Stimulated activated CD8-positive, alpha-beta memory T cell treated with anti-CD3 and anti-CD28 coated beads, Interleukin-4, amount 100 ng/mL, for 48 hours (primary cell): ENCODE measurements around the gene FMOD.
"Not testable (repeated sequence)": the region's sequence is repeated elsewhere in the genome, so short reads cannot be mapped to it uniquely, and the experiment has no call there.

Source experiments
- DNase-seq: peaks from one replicate; pipeline ENCODE4 v3.0.0-alpha.2; 2020

The FMOD gene

DNA sequence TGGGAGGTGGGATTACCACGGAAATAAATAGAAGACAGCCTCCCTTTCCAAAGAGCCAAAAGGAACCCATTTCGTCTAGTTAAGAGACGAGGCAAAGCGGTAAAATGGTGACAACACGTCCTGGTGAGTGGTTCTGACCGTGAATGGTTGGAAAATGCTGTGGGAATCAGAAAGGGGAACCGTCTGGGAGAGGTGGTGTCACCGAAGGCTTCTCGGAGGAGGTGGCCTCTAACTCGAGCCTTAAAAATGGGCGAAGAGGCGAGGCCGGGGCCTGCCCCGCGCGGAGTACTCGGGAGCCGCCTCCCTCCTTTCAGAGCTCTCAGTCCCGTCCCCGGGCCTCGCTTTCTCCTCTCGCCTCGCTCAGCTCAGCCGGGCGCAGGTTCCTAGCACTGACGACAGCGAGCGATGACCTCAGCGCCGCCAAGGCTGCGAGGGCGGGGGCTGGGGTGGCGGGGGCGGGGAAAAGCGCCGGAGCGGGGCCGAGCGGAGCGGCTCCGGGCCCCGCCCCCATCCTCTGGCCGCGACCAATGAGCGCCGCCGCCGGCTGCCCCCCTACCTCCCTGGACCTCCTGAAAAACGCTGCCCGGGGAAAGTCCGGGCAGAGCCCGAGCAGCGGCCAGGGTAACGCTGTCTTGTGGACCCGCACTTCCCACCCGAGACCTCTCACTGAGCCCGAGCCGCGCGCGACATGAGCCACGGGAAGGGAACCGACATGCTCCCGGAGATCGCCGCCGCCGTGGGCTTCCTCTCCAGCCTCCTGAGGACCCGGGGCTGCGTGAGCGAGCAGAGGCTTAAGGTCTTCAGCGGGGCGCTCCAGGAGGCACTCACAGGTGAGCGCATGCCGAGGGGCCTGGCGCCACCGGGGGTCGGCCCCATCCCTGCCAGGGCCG, 45.8 kb downstream of the FMOD start, which contains the start of gene BTG2:
TSS of gene BTG2 (plus strand) at position 601 of the 890 bp plus-strand sequence. CDS start at position 689, 88 bp downstream.
- DNase-seq, result peak; percentile 92

DNA sequence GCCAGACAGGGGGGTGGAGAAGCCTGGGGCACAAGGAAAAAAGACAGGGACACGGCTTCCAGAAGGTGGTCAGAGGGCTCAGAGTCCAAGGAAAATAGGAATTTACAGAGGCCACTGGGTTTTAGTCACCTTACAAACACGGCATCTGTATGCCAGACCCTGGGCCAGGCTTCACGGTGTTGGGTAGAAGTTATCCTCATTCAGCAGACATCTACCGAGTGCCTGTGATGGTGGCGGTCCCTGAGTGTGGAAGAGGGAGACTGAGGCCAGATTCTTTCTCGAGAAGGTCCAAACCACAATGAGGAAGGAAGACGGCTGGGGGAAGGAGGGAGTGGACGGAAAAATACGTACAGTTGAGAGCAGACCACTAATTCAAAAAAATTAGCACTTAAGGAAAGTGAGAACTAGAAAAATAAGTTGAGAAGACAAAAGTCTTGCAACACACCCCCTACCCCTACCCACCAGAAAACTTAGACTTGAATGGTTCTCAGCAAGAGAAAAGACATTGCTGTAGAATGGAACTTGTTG, 46.5 kb downstream of the FMOD start:
- DNase-seq, result no peak

DNA sequence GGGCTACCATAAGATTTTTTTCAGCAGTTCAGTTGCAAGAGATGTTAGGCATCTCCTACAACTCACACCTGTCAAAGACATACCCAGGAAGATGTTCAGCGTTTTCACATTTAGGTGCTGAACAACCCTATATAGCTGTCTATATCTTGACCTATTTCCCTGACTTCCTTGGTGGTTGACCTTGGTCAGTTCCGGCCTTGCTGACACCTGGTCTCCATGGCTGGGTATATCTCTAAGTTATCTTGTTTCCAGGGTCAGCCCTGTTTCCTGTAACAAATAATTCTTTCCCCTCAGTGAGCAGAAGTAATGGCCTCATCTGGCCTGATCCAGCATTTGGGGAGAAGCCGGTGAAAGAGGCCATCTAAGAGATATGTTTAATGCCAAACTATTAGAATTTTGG, 48.0 kb downstream of the FMOD start:
- DNase-seq, result no peak

DNA sequence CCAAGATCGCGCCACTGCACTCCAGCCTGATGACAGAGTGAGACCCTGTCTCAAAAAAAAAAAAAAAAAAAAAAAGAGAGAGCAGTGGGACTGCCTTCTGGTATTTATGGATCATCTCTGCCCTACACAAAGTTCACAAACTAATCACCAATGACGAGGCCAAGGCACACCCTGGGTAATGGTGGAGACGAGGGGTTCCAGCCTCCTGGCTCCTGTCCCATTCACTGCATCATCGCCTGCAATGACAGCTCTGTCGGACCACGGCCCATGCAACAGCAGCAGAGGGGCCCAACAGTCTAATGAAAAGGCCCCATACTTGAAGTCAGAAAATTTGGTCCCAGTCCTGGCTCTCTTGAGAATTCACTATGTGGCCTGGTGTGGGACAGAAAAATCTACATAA, 48.5 kb downstream of the FMOD start:
- no peak for DNase-seq

DNA sequence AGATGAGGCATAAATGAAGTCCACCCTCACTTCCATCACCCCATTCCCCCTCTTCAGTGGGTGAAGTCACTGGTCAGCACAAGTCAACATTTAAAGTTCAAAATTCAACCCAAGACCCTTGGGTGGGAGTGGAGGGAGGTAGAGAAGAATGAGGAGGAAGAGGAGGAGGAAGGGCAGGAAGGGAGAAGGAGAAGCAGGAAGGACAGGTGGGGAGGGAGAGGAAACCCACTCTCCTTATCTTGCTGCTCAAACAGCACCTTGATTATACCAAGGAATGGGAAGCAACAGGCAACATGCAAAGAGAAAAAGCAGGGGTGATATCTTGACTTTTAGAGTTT, 49.6 kb downstream of the FMOD start:
- DNase-seq, result no peak

DNA sequence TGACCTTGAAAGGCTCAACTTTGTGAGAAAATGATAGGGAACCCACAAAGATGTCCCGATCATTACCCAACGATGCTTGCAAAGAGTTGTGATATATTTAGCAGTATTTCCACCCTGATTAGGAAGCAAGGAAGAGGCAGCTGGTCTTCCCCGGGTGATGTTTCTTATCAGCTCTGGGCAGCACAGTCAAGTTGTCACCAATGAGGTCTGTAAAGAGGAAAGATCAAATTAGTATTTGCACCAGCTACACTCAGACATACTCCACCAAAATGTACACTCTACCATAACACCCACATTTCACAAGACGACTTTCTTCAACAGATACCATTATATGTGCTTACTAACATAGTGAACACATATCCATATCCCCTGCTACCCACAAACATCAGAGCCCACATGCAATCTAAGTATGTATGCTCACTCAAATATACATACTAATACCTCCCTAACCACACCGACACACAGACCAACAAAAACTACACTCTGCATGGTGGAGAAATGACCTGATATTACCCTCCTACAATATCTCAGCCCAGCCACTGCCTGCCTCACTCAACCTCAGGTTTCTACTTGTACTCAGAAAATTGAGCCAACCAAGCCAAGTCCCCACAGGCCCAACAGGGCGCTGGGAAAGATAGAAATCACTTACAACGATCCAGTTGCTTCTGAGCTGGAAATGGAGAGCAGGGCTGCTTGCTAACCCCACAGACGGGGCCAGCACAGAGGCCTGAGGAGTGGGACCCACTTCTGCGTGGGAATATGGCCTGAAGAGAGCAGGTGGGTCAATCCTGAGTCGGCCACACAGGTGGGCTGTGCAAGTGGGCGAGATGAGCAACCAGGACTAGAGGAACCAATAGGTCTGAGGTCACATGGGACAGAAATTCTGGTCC, 50.2 kb downstream of the FMOD start:
- DNase-seq, result no peak

DNA sequence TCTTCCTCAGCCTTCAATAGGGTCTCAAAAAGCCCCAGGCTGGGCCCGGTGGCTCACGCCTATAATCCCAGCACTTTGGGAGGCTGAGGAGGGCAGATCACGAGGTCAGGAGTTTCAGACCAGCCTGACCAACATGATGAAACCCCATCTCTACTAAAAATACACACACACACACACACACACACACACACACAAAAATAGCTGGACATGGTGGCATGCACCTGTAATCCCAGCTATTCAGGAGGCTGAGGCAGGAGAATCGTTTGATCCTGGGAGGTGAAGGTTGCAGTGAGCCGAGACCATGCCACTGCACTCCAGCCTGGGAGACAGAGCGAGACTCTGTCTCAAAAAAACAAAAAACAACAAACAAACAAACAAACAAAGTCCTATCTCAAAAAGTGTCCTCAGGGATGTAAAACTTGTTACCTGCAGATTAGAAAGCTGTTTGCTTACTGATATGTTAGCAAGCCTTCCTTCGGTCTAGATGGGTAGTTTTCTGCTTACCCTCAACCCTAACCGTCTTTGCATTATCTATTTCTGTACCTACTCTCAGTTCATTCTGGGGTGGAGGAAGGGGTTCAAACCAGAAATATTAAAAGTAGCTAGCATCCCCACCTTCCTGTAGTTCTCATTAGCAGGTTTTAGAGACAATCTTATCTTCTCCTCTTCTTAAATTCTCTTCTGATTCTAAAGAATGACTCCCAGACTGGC, 51.0 kb downstream of the FMOD start:
- DNase-seq, result not testable (repeated sequence)

DNA sequence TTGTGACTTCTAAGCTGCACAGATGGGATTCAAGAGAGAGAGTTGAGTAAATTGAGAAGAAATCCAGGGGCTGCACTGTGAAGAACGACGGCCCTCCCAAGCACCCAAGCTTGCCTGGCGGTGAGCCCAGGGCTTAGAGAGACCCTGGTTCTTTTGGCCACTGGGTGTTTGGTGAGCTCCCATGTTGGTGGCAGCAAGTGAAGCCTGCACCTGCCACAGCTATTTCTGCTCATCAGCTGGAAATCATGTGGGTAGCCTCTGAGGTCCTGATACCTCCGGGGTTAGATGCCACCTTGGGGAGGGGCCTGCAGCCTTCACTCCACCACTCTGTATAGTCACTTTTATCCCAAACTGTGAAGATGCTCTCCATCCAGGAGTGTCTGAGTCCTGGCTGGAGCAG, 51.8 kb downstream of the FMOD start:
- DNase-seq, result no peak

DNA sequence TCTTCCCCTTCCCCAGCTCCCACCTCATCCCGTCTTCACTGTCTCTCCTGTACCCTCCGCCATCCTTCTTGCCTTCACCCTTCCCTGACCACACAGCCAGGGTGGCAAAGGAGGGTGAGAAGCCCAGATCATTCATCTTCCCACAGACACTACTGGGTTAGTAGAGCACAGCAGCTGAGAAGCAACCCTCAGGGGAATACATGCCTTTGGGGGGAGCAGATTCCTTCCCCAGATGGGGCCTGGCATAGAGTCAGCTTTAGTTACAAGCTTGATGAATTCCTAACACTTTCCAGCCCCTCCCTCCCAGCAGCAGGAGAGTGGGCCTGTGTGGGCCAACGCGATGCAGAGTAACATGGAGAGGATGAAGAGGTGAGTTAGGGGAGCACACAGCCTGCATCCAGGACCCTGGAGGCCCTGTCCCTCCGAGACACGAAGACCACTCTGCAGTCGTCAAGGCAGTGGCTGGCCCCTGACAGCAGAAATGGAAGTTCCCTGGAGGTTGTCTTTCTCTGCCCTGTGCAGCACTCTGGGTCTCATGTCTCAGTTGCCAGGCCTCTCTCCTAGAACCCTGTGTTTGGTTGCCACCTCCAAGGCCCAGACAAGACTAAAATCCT, 54.4 kb downstream of the FMOD start:
- DNase-seq, result no peak

DNA sequence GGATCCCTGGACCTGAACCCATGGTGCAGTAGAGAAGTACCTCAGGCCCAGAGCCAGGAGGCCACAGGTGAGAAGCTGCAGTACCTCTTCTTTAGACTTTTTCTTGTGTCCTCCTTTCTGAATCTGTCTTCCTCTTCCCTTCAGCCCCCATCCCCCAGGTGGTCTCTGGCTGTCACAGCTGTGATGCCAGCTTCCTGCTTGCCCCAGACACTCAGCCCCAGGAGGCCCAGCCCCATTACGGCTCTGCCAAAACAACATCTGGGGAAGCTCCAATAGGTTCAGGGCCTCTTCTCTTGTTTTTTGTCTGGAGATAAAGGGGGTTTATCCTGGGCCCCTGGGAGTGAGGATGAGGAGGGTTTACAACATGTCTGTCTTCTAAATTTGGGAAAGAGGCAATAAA, 55.1 kb downstream of the FMOD start:
- DNase-seq, result no peak

DNA sequence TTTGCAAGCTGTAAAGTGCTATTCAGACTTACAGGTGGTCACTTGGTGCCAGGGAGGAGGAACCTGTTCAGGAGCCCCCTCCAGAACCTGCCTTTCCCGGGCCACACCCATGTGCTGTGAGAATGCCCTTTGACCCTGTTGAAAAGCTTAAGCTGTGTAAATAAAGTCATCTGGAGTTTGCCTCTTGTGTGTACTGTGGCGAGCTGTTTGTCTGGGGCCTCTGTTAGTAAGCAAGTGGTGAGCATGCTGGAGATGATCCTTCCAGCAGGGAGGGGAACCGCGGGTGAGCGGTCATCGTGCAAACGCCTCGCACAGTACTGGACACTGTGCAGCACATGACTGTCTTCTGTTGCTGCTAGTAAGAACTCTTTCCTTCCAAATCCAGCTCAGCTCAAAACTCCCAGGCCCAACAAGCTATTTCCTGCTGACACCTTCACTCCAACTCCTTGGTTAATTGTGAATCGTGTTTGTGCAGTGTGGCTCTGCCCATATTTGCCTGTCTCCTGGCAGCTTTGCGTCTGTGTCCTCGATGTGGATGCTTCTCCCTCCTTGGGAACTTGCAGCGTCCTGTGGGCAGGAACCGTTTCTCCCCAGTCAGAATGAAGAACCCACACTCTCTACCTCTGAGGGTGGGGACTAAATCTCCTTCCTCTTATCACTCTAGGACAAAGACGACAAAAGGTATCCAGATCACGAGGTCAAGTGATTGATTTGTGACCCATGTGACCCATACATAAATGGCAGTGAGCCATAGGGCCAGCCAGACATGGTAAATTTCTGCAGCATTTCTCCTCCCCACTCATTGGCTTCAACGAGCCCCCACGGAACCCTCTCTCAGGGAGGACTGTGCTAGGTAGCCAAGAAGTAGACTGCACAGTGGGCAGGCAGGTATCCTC, 59.5 kb downstream of the FMOD start:
- no peak for DNase-seq
